NCI-H2081 (cell line): Measurements from ENCODE around the gene NOS1.
"Not testable (repeated sequence)": the region's sequence is repeated elsewhere in the genome, so short reads cannot be mapped to it uniquely, and the experiment has no call there.

Source experiments
- DNase-seq, 2 experiments: peaks; one replicate each; lab custom pipeline; 2025; lab: John Stamatoyannopoulos, UW

The NOS1 gene

GRCh38 chr12:117262749-117263148, 98.7 kb downstream of the NOS1 start:
- no peak for DNase-seq

GRCh38 chr12:117261247-117261646, 100.2 kb downstream of the NOS1 start:
- no peak for DNase-seq

- no peak for DNase-seq
Measured at GRCh38 chr12:117255386-117255785, 106.0 kb downstream of the NOS1 start.

GRCh38 chr12:117243488-117243887, 117.9 kb downstream of the NOS1 start:
- DNase-seq: no peak

- no peak for DNase-seq
Measured at GRCh38 chr12:117241697-117242096, 119.7 kb downstream of the NOS1 start.

GRCh38 chr12:117240081-117240755, 121.2 kb downstream of the NOS1 start:
- DNase-seq: no peak

GRCh38 chr12:117236456-117237001, 124.9 kb downstream of the NOS1 start:
- peak; percentile 51 to 78 for DNase-seq

GRCh38 chr12:117235261-117235660, 126.2 kb downstream of the NOS1 start:
- no peak for DNase-seq

GRCh38 chr12:117234441-117234840, 127.0 kb downstream of the NOS1 start:
- no peak for DNase-seq

GRCh38 chr12:117231750-117232149, 129.7 kb downstream of the NOS1 start:
- DNase-seq: no peak

- DNase-seq: no peak
Measured at GRCh38 chr12:117228239-117228638, 133.2 kb downstream of the NOS1 start.

- DNase-seq: no peak
Measured at GRCh38 chr12:117227000-117227653, 134.3 kb downstream of the NOS1 start.

GRCh38 chr12:117226505-117226904, 134.9 kb downstream of the NOS1 start:
- no peak for DNase-seq

GRCh38 chr12:117225179-117225578, 136.2 kb downstream of the NOS1 start:
- no peak for DNase-seq

GRCh38 chr12:117220947-117221346, 140.5 kb downstream of the NOS1 start:
- DNase-seq: not testable (repeated sequence)

- DNase-seq: no peak
Measured at GRCh38 chr12:117218149-117218548, 143.3 kb downstream of the NOS1 start.

GRCh38 chr12:117216686-117217085, 144.7 kb downstream of the NOS1 start:
- no peak for DNase-seq

- DNase-seq: no peak
Measured at GRCh38 chr12:117214797-117215196, 146.6 kb downstream of the NOS1 start.

GRCh38 chr12:117213295-117213808, 148.1 kb downstream of the NOS1 start:
- no peak for DNase-seq

- DNase-seq: peak; percentile 60 to 62
Measured at GRCh38 chr12:117212563-117213190, 148.7 kb downstream of the NOS1 start.

GRCh38 chr12:117210266-117210918, 151.0 kb downstream of the NOS1 start:
- no peak for DNase-seq

GRCh38 chr12:117209626-117210025, 151.8 kb downstream of the NOS1 start:
- DNase-seq: no peak
